DOHH2 (cell line): ENCODE measurements around the gene CENPN.

Experiments
- H3F3A ChIP-seq: fragments of 200-600 bp; sonication (generic), shearing (Covaris generic); 2 replicates; pipeline ENCODE4 v1.6.0; 2016; ENCODE audit warnings: antibody characterized with exemption, mild to moderate bottlenecking; ENCODE audit not compliant: control insufficient read depth, insufficient read depth
- H3K27ac ChIP-seq: fragments of 200-600 bp; sonication (generic); 2 replicates; pipeline ENCODE4 v1.5.1; 2014; ENCODE audit warnings: low read depth, mild to moderate bottlenecking, low read length, moderate library complexity
- H3K27me3 ChIP-seq: fragments of 200-600 bp; sonication (generic); 2 replicates; pipeline ENCODE4 v1.6.1; 2014; ENCODE audit warnings: mild to moderate bottlenecking, low read length, mixed read lengths; ENCODE audit not compliant: control insufficient read depth
- H3K36me3 ChIP-seq: fragments of 200-600 bp; sonication (generic); 2 replicates; pipeline ENCODE4 v1.6.1; 2014; ENCODE audit warnings: mild to moderate bottlenecking, low read length, moderate library complexity, mixed read lengths; ENCODE audit not compliant: control insufficient read depth
- H3K4me1 ChIP-seq: fragments of 200-600 bp; sonication (generic); 2 replicates; pipeline ENCODE4 v1.6.1; 2014; ENCODE audit warnings: mild to moderate bottlenecking, low read length, mixed read lengths; ENCODE audit not compliant: control insufficient read depth
- H3K4me2 ChIP-seq: fragments of 200-600 bp; sonication (generic); 2 replicates; pipeline ENCODE4 v1.6.0; 2014; ENCODE audit warnings: mild to moderate bottlenecking, low read length, moderate library complexity
- H3K4me3 ChIP-seq: fragments of 200-600 bp; sonication (generic); 2 replicates; pipeline ENCODE4 v1.5.1; 2014; ENCODE audit warnings: mild to moderate bottlenecking, low read length, mixed read lengths
- H3K79me2 ChIP-seq: fragments of 200-600 bp; sonication (generic); 2 replicates; pipeline ENCODE4 v1.6.1; 2014; ENCODE audit warnings: mild to moderate bottlenecking, low read length, mixed read lengths; ENCODE audit not compliant: control insufficient read depth
- H3K9me2 ChIP-seq: fragments of 200-600 bp; sonication (generic); replicated peaks from 2 replicates; pipeline ENCODE4 v1.6.1; 2014; ENCODE audit warnings: mild to moderate bottlenecking, low read length, mixed read lengths; ENCODE audit not compliant: control insufficient read depth
- H3K9me3 ChIP-seq: fragments of 200-600 bp; sonication (generic); 2 replicates; pipeline ENCODE4 v1.6.1; 2014; ENCODE audit warnings: antibody characterized with exemption, low read length, mixed read lengths; ENCODE audit not compliant: control insufficient read depth, insufficient read depth
- H4K20me1 ChIP-seq: fragments of 200-600 bp; sonication (generic); 2 replicates; pipeline ENCODE4 v1.6.0; 2014; ENCODE audit warnings: low read depth, mild to moderate bottlenecking, antibody characterized with exemption, low read length, moderate library complexity; ENCODE audit not compliant: control insufficient read depth, insufficient read depth
- EZH2phosphoT487 ChIP-seq: fragments of 200-600 bp; sonication (generic); IDR thresholded peaks from 2 replicates; pipeline ENCODE4 v1.6.1; 2017; ENCODE audit warnings: borderline replicate concordance, mild to moderate bottlenecking, antibody characterized with exemption, low read length, moderate library complexity, mixed read lengths
- TF ChIP-seq, protein P1 (sequence below): fragments of 200-600 bp; sonication (generic); IDR thresholded peaks from one replicate; pipeline ENCODE4 v1.5.1; 2014; ENCODE audit warnings: antibody characterized with exemption, mild to moderate bottlenecking, low read depth, low read length; ENCODE audit not compliant: poor library complexity, severe bottlenecking

Gene CENPN

DNA sequence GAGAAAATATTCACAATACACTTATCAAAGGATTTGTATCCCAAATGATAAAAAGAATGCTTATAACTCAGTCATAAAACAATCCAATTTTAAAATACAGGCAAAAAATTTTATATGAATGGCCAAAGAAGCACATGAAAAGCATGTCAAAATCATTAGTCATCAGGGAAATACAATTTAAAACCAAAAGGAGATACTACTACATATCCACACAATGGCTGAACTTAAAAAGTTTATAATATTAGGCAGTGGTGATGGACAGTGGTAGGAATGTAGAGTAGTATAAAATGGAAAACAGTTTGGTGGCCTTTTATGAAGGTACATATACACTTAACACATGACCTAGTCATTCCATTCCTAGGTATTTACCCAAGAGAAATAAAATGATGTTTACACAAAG lies 12.6 kb upstream of the CENPN start:
- Histone ChIP-seq H3K36me3 (peaks cover 42% of the 10 kb centered on the region), H3K4me3 (no peak overlapping the region), H3K9me2 (no peaks in the 10 kb centered on the region), H3F3A (peaks cover 10% of the 10 kb centered on the region; the same call in 1 of the 2 replicates), H3K4me2 (no peak overlapping the region), H3K27me3 (no peaks in the 10 kb centered on the region), H4K20me1 (peaks cover 4% of the 10 kb centered on the region; the same call in 1 of the 2 replicates), H3K27ac (no peak overlapping the region), H3K9me3 (no peaks in the 10 kb centered on the region), H3K4me1 (peaks cover 38% of the 10 kb centered on the region), H3K79me2 (peaks cover 90% of the 10 kb centered on the region)
- TF ChIP-seq, protein P1, sequence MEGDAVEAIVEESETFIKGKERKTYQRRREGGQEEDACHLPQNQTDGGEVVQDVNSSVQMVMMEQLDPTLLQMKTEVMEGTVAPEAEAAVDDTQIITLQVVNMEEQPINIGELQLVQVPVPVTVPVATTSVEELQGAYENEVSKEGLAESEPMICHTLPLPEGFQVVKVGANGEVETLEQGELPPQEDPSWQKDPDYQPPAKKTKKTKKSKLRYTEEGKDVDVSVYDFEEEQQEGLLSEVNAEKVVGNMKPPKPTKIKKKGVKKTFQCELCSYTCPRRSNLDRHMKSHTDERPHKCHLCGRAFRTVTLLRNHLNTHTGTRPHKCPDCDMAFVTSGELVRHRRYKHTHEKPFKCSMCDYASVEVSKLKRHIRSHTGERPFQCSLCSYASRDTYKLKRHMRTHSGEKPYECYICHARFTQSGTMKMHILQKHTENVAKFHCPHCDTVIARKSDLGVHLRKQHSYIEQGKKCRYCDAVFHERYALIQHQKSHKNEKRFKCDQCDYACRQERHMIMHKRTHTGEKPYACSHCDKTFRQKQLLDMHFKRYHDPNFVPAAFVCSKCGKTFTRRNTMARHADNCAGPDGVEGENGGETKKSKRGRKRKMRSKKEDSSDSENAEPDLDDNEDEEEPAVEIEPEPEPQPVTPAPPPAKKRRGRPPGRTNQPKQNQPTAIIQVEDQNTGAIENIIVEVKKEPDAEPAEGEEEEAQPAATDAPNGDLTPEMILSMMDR, result no peak
- no peak for TF ChIP-seq EZH2phosphoT487

DNA sequence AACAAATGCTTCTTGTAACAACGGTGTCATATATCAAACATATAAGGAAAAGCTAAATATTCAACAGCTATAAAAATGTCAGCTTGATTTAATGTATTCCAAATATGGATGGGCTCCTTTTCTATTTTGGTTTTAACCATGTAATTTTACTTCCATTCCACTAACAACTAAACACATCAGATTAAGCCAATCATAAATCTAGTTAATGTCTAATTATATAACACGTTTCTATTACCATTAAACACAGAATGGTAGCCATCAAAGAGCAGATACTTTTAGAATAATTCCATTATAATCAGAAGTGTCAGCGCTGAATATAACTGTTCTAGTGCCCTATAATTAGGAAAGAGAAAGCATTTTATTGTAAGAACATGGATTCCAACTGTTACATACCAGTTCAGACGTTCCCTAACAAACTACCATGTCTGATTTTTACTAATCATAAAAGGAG lies 10.3 kb upstream of the CENPN start:
- peaks cover 45% of the 10 kb centered on the region for H3K4me1 ChIP-seq
- H3K9me3 ChIP-seq, result no peaks in the 10 kb centered on the region
- H3K27ac ChIP-seq, result no peak overlapping the region
- H3K36me3 ChIP-seq, result peaks cover 41% of the 10 kb centered on the region
- H3K4me2 ChIP-seq, result peak overlapping the region; percentile 68
- H3K27me3 ChIP-seq, result no peaks in the 10 kb centered on the region
- TF ChIP-seq, protein P1, result no peak
- no peak for TF ChIP-seq EZH2phosphoT487
- no peaks in the 10 kb centered on the region for H3K9me2 ChIP-seq
- peak overlapping the region; percentile 56 for H3K4me3 ChIP-seq
- peaks cover 10% of the 10 kb centered on the region; the same call in 1 of the 2 replicates for H3F3A ChIP-seq
- H4K20me1 ChIP-seq, result peaks cover 7% of the 10 kb centered on the region; the same call in 1 of the 2 replicates
- H3K79me2 ChIP-seq, result peaks cover 98% of the 10 kb centered on the region

DNA sequence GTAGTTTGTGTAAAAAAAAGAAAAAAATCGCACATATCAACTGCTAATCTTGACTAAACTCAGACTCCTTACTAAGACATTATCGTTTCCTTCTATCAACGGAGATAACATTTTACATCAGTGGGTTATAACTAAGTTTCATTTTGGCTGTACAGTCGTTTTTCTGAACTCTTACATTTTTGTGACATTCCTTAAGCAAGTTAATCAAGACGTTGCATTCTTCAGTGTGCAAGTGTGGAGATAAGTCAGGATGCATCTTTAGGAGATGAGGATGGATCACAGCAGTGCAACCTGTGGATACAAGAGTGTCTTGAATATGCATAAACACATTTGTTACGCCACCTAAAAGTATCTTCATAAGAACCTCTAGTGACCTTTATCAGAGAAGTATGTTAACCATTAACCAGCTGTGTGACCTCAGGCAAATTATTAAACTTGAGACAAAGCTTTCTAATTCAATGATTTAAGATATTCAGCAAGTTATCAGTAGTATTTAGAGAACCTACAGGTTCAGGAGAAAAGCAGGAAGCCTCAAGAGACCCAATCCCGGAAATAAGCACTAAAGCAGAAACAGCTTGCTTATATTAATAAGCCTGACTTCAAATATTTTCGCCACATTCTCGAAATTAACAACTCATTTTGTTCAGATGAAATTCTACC lies 9.7 kb upstream of the CENPN start:
- no peak for TF ChIP-seq EZH2phosphoT487
- Histone ChIP-seq H3K27me3 (no peaks in the 10 kb centered on the region), H3K79me2 (peaks cover 98% of the 10 kb centered on the region), H3K4me3 (peak overlapping the region; percentile 56), H3K9me2 (no peaks in the 10 kb centered on the region), H3K4me2 (peak overlapping the region; percentile 68), H4K20me1 (peaks cover 5% of the 10 kb centered on the region; the same call in 1 of the 2 replicates), H3K36me3 (peaks cover 39% of the 10 kb centered on the region), H3K27ac (peak overlapping the region; percentile 51), H3F3A (peaks cover 10% of the 10 kb centered on the region; the same call in 1 of the 2 replicates), H3K4me1 (peaks cover 45% of the 10 kb centered on the region), H3K9me3 (no peaks in the 10 kb centered on the region)

DNA sequence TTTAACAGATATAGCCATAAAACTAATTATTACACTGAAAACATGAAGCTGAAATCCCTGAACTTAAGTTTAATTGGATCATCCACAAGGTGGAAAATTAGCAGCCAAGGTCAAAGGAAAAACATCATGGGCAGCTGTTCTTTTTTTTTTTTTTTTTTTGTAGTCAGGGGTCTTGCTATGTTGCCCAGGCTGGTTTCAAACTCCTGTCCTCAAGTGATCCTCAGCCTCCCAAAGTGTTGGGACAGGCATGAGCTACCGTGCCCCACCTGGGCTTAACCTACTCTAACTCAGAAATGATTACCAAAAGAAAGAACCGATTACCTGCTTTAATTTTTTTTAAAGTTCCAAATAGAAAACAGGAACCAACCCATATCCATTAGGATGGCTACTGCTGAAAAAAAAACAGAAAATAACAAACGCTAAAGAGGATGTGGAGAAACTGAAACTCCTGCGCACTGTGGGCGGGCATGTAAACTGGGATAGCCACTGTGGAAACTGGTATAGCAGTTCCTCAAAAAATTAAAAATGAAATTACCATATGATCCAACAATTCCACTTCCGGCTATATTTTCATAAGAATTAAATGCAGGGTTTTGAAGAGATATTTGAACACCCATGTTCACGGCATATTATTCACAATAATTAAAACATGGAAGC lies 8.9 kb upstream of the CENPN start:
- Histone ChIP-seq H4K20me1 (peaks cover 8% of the 10 kb centered on the region; the same call in 1 of the 2 replicates), H3K4me3 (peak overlapping the region; percentile 56), H3K9me3 (no peaks in the 10 kb centered on the region), H3F3A (peaks cover 10% of the 10 kb centered on the region; the same call in 1 of the 2 replicates), H3K27me3 (no peaks in the 10 kb centered on the region), H3K36me3 (peaks cover 42% of the 10 kb centered on the region), H3K9me2 (no peaks in the 10 kb centered on the region), H3K79me2 (peaks cover 100% of the 10 kb centered on the region), H3K27ac (peak overlapping the region; percentile 51), H3K4me1 (peaks cover 48% of the 10 kb centered on the region), H3K4me2 (peak overlapping the region; percentile 68)
- TF ChIP-seq EZH2phosphoT487, result no peak
- TF ChIP-seq, protein P1, result no peak
